Osteoblast (primary cell): ENCODE data around the gene WDR45B. TPM values are rescaled to one million over a fixed set of nuclear protein-coding genes. Genes with fewer than 3 reads are reported as not detected.

Experiments used
- DNase-seq: peaks from one replicate; pipeline ENCODE4 v3.0.0; 2011; ENCODE audit warnings: low spot score, mixed read lengths; ENCODE audit not compliant: insufficient read length; ENCODE audit errors: missing footprints
- H2AFZ ChIP-seq: 2 replicates; pipeline ENCODE4 v1.6.0; 2011; ENCODE audit warnings: mild to moderate bottlenecking, low read length
- H3K27ac ChIP-seq: 2 replicates; pipeline ENCODE4 v1.5.1; 2011; ENCODE audit warnings: mild to moderate bottlenecking, low read depth, low read length, moderate library complexity
- H3K27me3 ChIP-seq: 2 replicates; pipeline ENCODE4 v1.6.0; 2012; ENCODE audit warnings: mild to moderate bottlenecking, control low read depth, inconsistent platforms, low read length, moderate library complexity; ENCODE audit not compliant: insufficient read depth
- H3K36me3 ChIP-seq: 2 replicates; pipeline ENCODE4 v1.5.1; 2011; ENCODE audit warnings: mild to moderate bottlenecking, low read length, control low read depth, moderate library complexity; ENCODE audit not compliant: insufficient read depth
- H3K4me1 ChIP-seq: 2 replicates; pipeline ENCODE4 v1.5.1; 2011; ENCODE audit warnings: mild to moderate bottlenecking, low read length, control low read depth, moderate library complexity; ENCODE audit not compliant: insufficient read depth
- H3K4me2 ChIP-seq: 2 replicates; pipeline ENCODE4 v1.6.0; 2011; ENCODE audit warnings: mild to moderate bottlenecking, low read length; ENCODE audit not compliant: insufficient read depth
- H3K4me3 ChIP-seq: fragments of 200-600 bp; sonication (generic); 3 replicates; pipeline ENCODE4 v1.5.1; 2012; ENCODE audit warnings: mild to moderate bottlenecking, low read length, inconsistent platforms; ENCODE audit not compliant: insufficient read depth
- H3K79me2 ChIP-seq: 2 replicates; pipeline ENCODE4 v1.6.0; 2012; ENCODE audit warnings: mild to moderate bottlenecking, low read length, control low read depth, inconsistent platforms; ENCODE audit not compliant: insufficient read depth
- H3K9me3 ChIP-seq: 2 replicates; pipeline ENCODE4 v1.5.1; 2011; ENCODE audit warnings: low read depth, low read length, control low read depth
- H4K20me1 ChIP-seq: 2 replicates; pipeline ENCODE4 v1.6.0; 2012; ENCODE audit warnings: mild to moderate bottlenecking, low read length, control low read depth; ENCODE audit not compliant: insufficient read depth
- CTCF ChIP-seq: IDR thresholded peaks from 2 replicates; pipeline ENCODE4 v1.5.1; 2011; ENCODE audit warnings: mild to moderate bottlenecking, low read depth, low read length, moderate library complexity; ENCODE audit errors: extremely low read depth
- total RNA-seq: library from RNA; depleted of rRNA; stranded (reverse); fragments of >200 nt; gene quantifications from 2 replicates; pipeline ENCODE4 v1.2.3, GENCODE V29; 2012

The WDR45B gene
- total RNA-seq, 1 donor: 66.2 TPM

GRCh38 chr17:82609655-82610054 lies 38.6 kb downstream of the WDR45B start:
- H3K27ac ChIP-seq: no peak overlapping the region
- H3K9me3 ChIP-seq: no peaks in the 10 kb centered on the region
- peaks cover 4% of the 10 kb centered on the region for H3K79me2 ChIP-seq
- H3K4me3 ChIP-seq: no peak overlapping the region
- H3K4me2 ChIP-seq: no peak overlapping the region
- no peaks in the 10 kb centered on the region for H3K27me3 ChIP-seq
- H4K20me1 ChIP-seq: no peaks in the 10 kb centered on the region
- TF ChIP-seq CTCF: no peak
- H3K4me1 ChIP-seq: no peaks in the 10 kb centered on the region
- no peak for DNase-seq
- no peak overlapping the region for H2AFZ ChIP-seq
- H3K36me3 ChIP-seq: peaks cover 40% of the 10 kb centered on the region

GRCh38 chr17:82608816-82609215 lies 39.4 kb downstream of the WDR45B start:
- Histone ChIP-seq H2AFZ (no peak overlapping the region), H3K27me3 (no peaks in the 10 kb centered on the region), H3K4me3 (no peak overlapping the region), H3K79me2 (peaks cover 4% of the 10 kb centered on the region), H3K4me1 (no peaks in the 10 kb centered on the region), H3K4me2 (no peak overlapping the region), H3K36me3 (peaks cover 44% of the 10 kb centered on the region), H4K20me1 (no peaks in the 10 kb centered on the region), H3K9me3 (no peaks in the 10 kb centered on the region), H3K27ac (no peak overlapping the region)
- DNase-seq: no peak
- TF ChIP-seq CTCF: no peak

DNA sequence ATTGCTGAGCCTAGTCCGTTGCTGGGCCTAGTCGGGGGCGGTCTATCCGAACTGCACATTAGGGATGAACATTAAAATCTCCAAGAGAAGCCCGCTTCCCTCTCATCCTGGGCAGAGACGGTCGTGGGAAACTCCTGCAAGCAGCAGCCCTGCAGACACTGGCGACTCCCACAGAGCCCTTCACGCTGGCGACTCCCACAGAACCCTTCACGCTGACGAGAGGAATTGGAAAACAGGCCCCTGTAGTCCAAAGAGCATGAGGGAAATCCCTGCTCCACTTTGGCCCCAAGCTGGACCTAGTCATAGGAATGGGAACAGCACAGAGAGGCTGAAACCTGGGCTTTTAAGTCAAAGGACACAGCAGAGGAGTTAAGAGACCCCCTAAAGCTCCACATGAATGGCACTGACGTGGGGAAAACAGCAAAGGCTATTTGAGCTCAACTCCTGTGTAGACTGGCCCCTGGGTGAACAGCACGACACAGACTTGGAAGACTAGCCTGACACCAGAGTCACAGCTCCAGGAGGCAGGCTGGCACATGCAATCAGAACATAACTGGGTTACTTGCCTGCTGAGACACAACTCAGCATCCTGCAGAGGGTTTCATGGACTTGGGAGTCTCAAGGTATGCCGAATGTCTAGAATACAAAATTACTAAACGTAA lies 42.2 kb downstream of the WDR45B start:
- Histone ChIP-seq H3K9me3 (no peaks in the 10 kb centered on the region), H3K36me3 (peaks cover 63% of the 10 kb centered on the region), H2AFZ (no peak overlapping the region), H3K4me3 (no peak overlapping the region), H4K20me1 (peaks cover 4% of the 10 kb centered on the region), H3K4me1 (no peaks in the 10 kb centered on the region), H3K4me2 (no peak overlapping the region), H3K79me2 (peaks cover 23% of the 10 kb centered on the region), H3K27ac (no peak overlapping the region), H3K27me3 (no peaks in the 10 kb centered on the region)
- no peak for TF ChIP-seq CTCF
- no peak for DNase-seq

DNA sequence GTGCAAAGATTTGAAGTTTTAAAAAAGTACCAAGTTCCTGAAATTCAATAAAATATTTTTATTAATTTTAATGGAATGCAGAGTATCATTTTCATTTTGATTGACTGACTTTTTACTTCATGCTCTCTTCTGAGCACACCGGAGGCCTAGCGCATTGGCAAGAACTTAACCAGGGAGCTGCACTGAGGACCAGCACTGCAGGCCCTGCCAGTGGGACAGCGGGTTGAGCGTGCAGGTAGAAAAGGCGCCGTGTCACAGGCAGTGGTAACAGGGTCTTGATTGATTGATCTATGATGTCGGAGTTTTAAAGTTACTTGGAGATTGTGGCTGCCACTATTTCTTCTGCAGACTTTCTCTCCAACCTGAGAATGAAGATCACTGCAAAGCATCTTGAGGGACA lies 43.7 kb downstream of the WDR45B start:
- peaks cover 4% of the 10 kb centered on the region for H4K20me1 ChIP-seq
- H3K27ac ChIP-seq: no peak overlapping the region
- H3K36me3 ChIP-seq: peaks cover 68% of the 10 kb centered on the region
- DNase-seq: no peak
- H3K79me2 ChIP-seq: peaks cover 38% of the 10 kb centered on the region
- no peaks in the 10 kb centered on the region for H3K27me3 ChIP-seq
- H3K9me3 ChIP-seq: no peaks in the 10 kb centered on the region
- no peak overlapping the region for H3K4me3 ChIP-seq
- H2AFZ ChIP-seq: no peak overlapping the region
- no peak for TF ChIP-seq CTCF
- H3K4me1 ChIP-seq: no peaks in the 10 kb centered on the region
- H3K4me2 ChIP-seq: no peak overlapping the region
